ENCODE data around the gene UVRAG. TPM values are rescaled to one million over a fixed set of nuclear protein-coding genes. Genes with fewer than 3 reads are reported as not detected.
A peak's percentile ranks its signal among the peaks of the same experiment; 100 is the strongest.

The UVRAG gene
- total RNA-seq, 2 donors from 2014 or later, result 10.9 to 31.0 TPM

- H3K9me3 ChIP-seq, result no peaks in the 10 kb centered on the region
- TF ChIP-seq, protein P1, sequence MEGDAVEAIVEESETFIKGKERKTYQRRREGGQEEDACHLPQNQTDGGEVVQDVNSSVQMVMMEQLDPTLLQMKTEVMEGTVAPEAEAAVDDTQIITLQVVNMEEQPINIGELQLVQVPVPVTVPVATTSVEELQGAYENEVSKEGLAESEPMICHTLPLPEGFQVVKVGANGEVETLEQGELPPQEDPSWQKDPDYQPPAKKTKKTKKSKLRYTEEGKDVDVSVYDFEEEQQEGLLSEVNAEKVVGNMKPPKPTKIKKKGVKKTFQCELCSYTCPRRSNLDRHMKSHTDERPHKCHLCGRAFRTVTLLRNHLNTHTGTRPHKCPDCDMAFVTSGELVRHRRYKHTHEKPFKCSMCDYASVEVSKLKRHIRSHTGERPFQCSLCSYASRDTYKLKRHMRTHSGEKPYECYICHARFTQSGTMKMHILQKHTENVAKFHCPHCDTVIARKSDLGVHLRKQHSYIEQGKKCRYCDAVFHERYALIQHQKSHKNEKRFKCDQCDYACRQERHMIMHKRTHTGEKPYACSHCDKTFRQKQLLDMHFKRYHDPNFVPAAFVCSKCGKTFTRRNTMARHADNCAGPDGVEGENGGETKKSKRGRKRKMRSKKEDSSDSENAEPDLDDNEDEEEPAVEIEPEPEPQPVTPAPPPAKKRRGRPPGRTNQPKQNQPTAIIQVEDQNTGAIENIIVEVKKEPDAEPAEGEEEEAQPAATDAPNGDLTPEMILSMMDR (IDR thresholded peaks at IDR 0.05), result peak in 3 of 7 experiments; percentile 6 to 38 (median 12)
- TF ChIP-seq POLR2A (IDR thresholded peaks at IDR 0.05), result no peak
- peak; percentile 89 for ATAC-seq
- 3 to 51% methylated on average over 5 to 65 of the region's 66 CpGs for WGBS, 2 donors
- peak within 1 kb of the TSS in 1 of 2 donors; percentile 5 for H3K4me3 ChIP-seq
- H3K36me3 ChIP-seq (replicated peaks in 1 of 2; ENCODE audit: insufficient read depth in 1 of 2, low read depth in 2 of 2), result no peaks in the 10 kb centered on the region
- intact Hi-C loops (cut with DNase I), result no loop called here
- no peaks in the 10 kb centered on the region for H3K27me3 ChIP-seq
- H3K4me1 ChIP-seq, result peaks cover 19% of the 10 kb centered on the region
- peak within 1 kb of the TSS in 1 of 4 donors; percentile 35 for H3K27ac ChIP-seq
- peak; percentile 67 to 81 (median 74) for DNase-seq
These were observed 46.7 kb upstream of the UVRAG start, which contains the start of gene DGAT2 for GRCh38 chr11:75768112-75768908. DGAT2 (plus strand) TSS chr11:75768778; CDS start chr11:75768992, 214 bp downstream.

- no peaks in the 10 kb centered on the region for H3K36me3 ChIP-seq (replicated peaks in 1 of 2; ENCODE audit: insufficient read depth in 1 of 2, low read depth in 2 of 2)
- no peak for ATAC-seq
- H3K9me3 ChIP-seq, result no peaks in the 10 kb centered on the region
- H3K27me3 ChIP-seq, result no peaks in the 10 kb centered on the region
- peak in 1 of 4 donors; percentile 11 for DNase-seq
- intact Hi-C loops (cut with DNase I), result no loop called here
- no peak overlapping the region for H3K27ac ChIP-seq
- peaks cover 19% of the 10 kb centered on the region for H3K4me1 ChIP-seq
- peak overlapping the region in 1 of 2 donors; percentile 5 for H3K4me3 ChIP-seq
- TF ChIP-seq POLR2A (IDR thresholded peaks at IDR 0.05), result no peak
- TF ChIP-seq, protein P1 (IDR thresholded peaks at IDR 0.05), result peak in 1 of 7 experiments; percentile 1
- WGBS, 2 donors, result 18 to 31% methylated on average over 20 to 46 of the region's 46 CpGs
These were observed 45.9 kb upstream of the UVRAG start for GRCh38 chr11:75768909-75769771.

GRCh38 chr11:75770102-75770501, 44.9 kb upstream of the UVRAG start:
- H3K9me3 ChIP-seq, result no peaks in the 10 kb centered on the region
- peaks cover 19% of the 10 kb centered on the region for H3K4me1 ChIP-seq
- ATAC-seq, result no peak
- no peaks in the 10 kb centered on the region for H3K27me3 ChIP-seq
- H3K4me3 ChIP-seq, result no peak overlapping the region
- 64 to 70% methylated on average over 5 of the region's 5 CpGs for WGBS, 2 donors
- no peak overlapping the region for H3K27ac ChIP-seq
- TF ChIP-seq, protein P1 (IDR thresholded peaks at IDR 0.05), result no peak
- TF ChIP-seq POLR2A (IDR thresholded peaks at IDR 0.05), result no peak
- intact Hi-C loops (cut with DNase I), result no loop called here
- DNase-seq, result peak in 1 of 4 donors; percentile 4
- H3K36me3 ChIP-seq (replicated peaks in 1 of 2; ENCODE audit: insufficient read depth in 1 of 2, low read depth in 2 of 2), result no peaks in the 10 kb centered on the region

- Histone ChIP-seq H3K9me3 (no peaks in the 10 kb centered on the region), H3K4me3 (no peak overlapping the region), H3K27ac (no peak overlapping the region), H3K27me3 (no peaks in the 10 kb centered on the region), H3K4me1 (peaks cover 19% of the 10 kb centered on the region), H3K36me3 (replicated peaks in 1 of 2; ENCODE audit: insufficient read depth in 1 of 2, low read depth in 2 of 2) (no peaks in the 10 kb centered on the region)
- 79 to 88% methylated on average over 6 of the region's 6 CpGs for WGBS, 2 donors
- no peak for ATAC-seq
- intact Hi-C loops (cut with DNase I), result no loop called here
- TF ChIP-seq POLR2A (IDR thresholded peaks at IDR 0.05), result no peak
- TF ChIP-seq, protein P1 (IDR thresholded peaks at IDR 0.05), result no peak
- DNase-seq, result peak in 1 of 4 donors; percentile 47
These were observed 43.2 kb upstream of the UVRAG start for GRCh38 chr11:75771646-75772410.
